KOPT-K1 (cell line): ENCODE measurements around the gene WDR36.

Experiments
- H3K27ac ChIP-seq: fragments of 200-600 bp; sonication (generic); 2 replicates; pipeline ENCODE4 v1.5.1; 2016; ENCODE audit warnings: antibody characterized with exemption, mild to moderate bottlenecking, low read depth, low read length; ENCODE audit not compliant: poor library complexity, severe bottlenecking
- H3K36me3 ChIP-seq: fragments of 200-600 bp; sonication (generic); 2 replicates; pipeline ENCODE4 v1.5.1; 2017; ENCODE audit warnings: antibody characterized with exemption, mild to moderate bottlenecking, low read length, moderate library complexity; ENCODE audit not compliant: insufficient read depth
- H3K9me3 ChIP-seq: fragments of 200-600 bp; sonication (generic); 2 replicates; pipeline ENCODE4 v1.5.1; 2017; ENCODE audit warnings: antibody characterized with exemption, low read length, mild to moderate bottlenecking; ENCODE audit not compliant: insufficient read depth, poor library complexity, severe bottlenecking

The WDR36 gene

DNA sequence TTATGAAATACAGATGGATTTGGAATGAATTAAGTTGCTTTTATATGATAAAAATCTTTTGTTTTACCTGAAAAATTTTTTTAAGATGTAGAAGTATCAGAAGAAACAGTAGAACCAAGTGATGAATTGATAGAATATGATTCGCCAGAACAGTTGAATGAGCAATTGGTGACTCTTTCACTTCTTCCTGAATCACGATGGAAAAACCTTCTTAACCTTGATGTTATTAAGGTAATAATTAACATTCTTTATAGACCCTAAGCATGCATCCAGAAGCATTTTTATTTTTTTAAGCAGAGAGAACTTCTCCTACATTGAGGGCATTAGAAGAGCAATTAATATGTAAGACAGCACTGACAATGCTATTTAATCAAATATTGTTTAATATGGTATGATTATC is 28.8 kb downstream of the WDR36 start:
- H3K27ac ChIP-seq, result no peak overlapping the region
- peaks cover 98% of the 10 kb centered on the region for H3K36me3 ChIP-seq
- H3K9me3 ChIP-seq, result no peaks in the 10 kb centered on the region

DNA sequence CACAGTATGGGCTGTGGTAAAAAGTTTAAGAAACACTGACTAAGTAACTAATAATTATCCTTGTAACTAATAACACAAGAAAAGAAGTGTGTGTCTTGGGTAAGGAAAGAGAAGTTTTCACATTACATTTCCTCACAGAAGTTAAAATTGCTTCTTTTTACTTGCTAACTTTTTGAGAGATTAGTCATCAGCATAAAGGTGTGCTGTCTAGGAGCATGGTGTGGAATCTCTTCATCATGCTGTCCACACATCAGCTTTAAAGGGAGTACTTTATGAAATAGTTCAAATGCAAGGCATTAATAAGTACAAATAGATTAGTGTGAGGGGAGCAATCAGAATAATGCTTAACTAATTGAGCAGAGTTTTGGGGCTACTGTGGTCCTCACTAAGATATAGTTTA is 29.8 kb downstream of the WDR36 start:
- Histone ChIP-seq H3K27ac (no peak overlapping the region), H3K9me3 (no peaks in the 10 kb centered on the region), H3K36me3 (peaks cover 98% of the 10 kb centered on the region)

GRCh38 chr5:111122398-111122797 is 30.2 kb downstream of the WDR36 start:
- peaks cover 98% of the 10 kb centered on the region for H3K36me3 ChIP-seq
- no peak overlapping the region for H3K27ac ChIP-seq
- no peaks in the 10 kb centered on the region for H3K9me3 ChIP-seq

DNA sequence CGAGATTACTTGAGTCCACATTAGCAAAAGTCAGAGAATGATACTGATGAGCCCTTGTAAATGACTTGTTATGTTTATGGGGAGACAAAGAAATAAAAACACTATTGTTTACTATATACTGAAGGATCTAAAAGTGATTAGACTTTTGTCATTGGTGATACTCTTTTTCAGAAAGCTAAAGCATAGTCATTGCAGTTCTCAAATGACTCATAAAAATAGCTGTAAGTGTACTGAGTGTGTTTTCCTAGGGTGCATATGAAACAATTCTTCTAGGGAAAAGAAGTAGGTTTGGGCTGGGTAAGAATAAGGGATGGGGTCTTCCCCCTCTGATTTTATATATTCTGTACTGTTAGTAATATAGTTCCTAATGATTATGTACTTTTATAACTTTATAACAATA is 32.6 kb downstream of the WDR36 start:
- Histone ChIP-seq H3K27ac (no peak overlapping the region), H3K36me3 (peaks cover 95% of the 10 kb centered on the region), H3K9me3 (no peaks in the 10 kb centered on the region)

DNA sequence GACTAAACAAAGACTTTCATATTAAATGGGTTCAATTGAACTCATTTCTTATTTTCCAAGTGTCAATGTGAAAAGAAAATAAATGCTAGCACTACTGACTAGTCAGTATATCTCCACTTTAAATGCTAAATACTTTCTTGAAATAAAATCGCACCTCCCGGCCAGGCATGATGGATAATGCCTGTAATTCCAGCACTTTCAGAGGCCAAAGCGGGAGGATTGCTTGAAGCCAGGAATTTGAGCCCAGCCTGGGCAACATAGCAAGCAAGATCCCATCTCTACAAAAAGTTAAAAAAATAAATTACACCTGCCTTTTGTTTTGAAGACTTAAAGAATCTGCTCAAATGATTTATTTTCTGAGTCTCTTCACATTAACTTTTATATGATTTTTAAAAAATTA is 34.7 kb downstream of the WDR36 start:
- no peak overlapping the region for H3K27ac ChIP-seq
- H3K9me3 ChIP-seq, result no peaks in the 10 kb centered on the region
- H3K36me3 ChIP-seq, result peaks cover 78% of the 10 kb centered on the region

DNA sequence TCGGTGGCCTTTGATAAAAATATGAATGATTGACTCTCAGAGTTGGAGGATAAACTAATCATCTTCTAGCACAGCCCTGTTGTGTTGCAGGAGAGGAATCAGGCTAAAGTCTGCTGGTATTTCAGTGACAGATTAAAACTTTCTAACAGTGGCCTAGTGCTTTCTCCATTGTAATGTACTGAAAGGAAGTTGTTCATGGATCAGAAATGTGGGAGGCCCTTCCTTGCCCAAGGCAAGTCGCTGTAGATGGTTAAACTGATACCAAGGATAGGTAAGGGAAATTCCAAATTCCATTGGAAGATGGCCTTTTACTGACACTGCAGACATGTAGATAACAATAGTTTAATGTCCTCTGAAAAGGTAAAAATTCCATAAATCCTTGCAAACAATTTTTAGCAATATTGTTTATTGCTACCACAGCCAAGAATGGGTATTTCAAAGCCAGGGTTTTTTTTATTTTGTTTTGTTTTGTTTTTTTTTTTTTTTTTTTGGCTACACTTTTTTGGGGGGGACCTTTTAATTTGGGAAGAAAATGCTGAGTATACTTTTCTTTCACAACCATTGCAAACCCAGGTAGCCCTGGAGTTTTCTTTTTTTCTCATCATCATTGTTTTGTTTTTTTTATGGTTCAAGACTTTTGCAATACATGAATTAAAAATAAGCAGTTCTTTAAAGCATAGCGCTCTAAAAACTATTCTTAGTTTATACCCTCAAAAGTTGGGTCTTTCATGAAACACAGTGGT is 35.5 kb downstream of the WDR36 start:
- H3K27ac ChIP-seq, result no peak overlapping the region
- peaks cover 71% of the 10 kb centered on the region for H3K36me3 ChIP-seq
- H3K9me3 ChIP-seq, result no peaks in the 10 kb centered on the region

DNA sequence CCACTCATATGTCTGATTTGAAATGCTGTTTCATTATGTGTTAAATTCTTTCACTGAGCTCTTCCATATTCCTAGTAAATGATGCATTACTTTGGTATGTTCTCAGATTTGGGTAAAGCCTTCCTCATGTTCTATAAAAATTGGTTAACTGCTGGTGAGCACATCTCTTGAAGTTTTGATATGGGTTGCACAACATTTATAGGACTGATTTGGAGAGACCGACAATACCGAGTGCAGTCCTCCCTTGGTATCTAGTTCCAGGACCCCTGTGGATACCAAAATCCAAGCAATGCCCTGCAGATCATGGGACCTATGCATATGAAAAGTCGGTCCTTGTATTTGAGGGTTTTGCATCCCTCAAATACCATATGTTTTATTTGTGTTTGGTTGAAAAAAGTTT is 37.8 kb downstream of the WDR36 start:
- no peaks in the 10 kb centered on the region for H3K9me3 ChIP-seq
- no peak overlapping the region for H3K27ac ChIP-seq
- peaks cover 48% of the 10 kb centered on the region for H3K36me3 ChIP-seq

DNA sequence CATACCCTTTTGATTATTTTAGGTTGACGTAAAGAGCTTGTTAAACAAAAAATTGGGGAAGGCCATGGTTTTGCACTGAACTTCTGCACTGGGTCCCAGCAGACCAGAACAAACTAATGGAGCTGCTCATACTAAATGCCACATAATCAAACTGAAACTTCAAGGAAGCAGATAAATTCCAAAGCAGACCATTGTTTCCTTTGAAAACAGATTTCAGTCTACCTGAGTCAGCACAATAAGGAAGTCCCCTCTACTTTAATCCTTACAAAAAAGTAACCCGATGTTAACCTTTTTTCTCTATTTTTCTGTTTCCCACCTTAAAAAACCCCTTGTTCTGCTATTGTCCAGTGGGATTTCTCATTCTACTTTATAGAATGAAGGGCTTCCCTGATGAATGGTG is 39.2 kb downstream of the WDR36 start:
- Histone ChIP-seq H3K27ac (no peak overlapping the region), H3K9me3 (no peaks in the 10 kb centered on the region)

GRCh38 chr5:111132076-111132475 is 39.9 kb downstream of the WDR36 start:
- Histone ChIP-seq H3K9me3 (no peaks in the 10 kb centered on the region), H3K27ac (no peak overlapping the region), H3K36me3 (peaks cover 28% of the 10 kb centered on the region)

More for the DNA sequence above, 39.2 kb downstream of the WDR36 start:
- H3K36me3 ChIP-seq, result peaks cover 35% of the 10 kb centered on the region

- peaks cover 20% of the 10 kb centered on the region for H3K36me3 ChIP-seq
- H3K9me3 ChIP-seq, result no peaks in the 10 kb centered on the region
- no peak overlapping the region for H3K27ac ChIP-seq
Measured at GRCh38 chr5:111132731-111133435, 40.7 kb downstream of the WDR36 start.

- Histone ChIP-seq H3K9me3 (no peaks in the 10 kb centered on the region), H3K36me3 (peaks cover 15% of the 10 kb centered on the region), H3K27ac (no peak overlapping the region)
Measured at GRCh38 chr5:111133436-111133751, 41.2 kb downstream of the WDR36 start.

DNA sequence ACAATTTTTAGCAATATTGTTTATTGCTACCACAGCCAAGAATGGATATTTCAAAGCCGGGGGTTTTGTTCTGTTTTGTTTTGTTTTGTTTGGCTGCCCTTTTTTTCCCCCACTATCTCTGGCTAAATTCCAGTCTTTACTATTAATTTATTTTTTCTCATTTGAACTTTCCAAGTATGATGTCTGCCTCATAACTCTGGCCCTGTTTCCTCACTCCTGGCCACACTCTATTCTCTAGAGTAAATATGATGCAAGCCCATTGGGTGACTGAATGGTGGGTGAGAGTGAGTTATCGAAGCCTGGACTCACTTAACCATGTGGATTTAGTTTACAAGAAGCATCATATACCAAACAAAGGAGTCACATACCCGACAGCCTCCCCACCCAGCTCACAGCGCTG is 41.9 kb downstream of the WDR36 start:
- Histone ChIP-seq H3K9me3 (no peaks in the 10 kb centered on the region), H3K27ac (no peak overlapping the region), H3K36me3 (peaks cover 9% of the 10 kb centered on the region)

DNA sequence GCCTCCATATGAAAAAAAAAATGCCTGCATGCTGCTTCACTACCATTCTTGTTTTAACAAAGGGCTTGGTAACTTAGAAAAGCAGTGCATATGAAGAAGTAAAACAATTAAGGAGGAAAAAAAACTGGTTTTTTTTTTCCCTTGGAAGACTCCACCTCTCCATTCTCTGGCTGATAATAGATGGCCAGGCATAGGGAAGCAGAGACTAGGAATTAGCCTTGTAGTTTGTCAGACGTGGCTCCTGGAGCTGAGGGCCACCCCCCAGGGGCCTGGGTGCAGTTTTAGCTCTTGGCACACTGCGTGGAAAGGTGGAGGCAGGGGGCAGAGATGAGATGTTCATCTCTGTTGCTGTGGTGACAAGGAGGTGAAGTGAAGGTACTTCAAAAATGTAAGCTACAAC is 42.7 kb downstream of the WDR36 start:
- no peaks in the 10 kb centered on the region for H3K9me3 ChIP-seq
- H3K36me3 ChIP-seq, result peaks cover 4% of the 10 kb centered on the region
- H3K27ac ChIP-seq, result no peak overlapping the region

- Histone ChIP-seq H3K27ac (no peak overlapping the region), H3K36me3 (no peaks in the 10 kb centered on the region), H3K9me3 (no peaks in the 10 kb centered on the region)
Measured at GRCh38 chr5:111135363-111135762, 43.2 kb downstream of the WDR36 start.

GRCh38 chr5:111135946-111136345 is 43.8 kb downstream of the WDR36 start:
- no peak overlapping the region for H3K27ac ChIP-seq
- H3K36me3 ChIP-seq, result no peaks in the 10 kb centered on the region
- no peaks in the 10 kb centered on the region for H3K9me3 ChIP-seq

DNA sequence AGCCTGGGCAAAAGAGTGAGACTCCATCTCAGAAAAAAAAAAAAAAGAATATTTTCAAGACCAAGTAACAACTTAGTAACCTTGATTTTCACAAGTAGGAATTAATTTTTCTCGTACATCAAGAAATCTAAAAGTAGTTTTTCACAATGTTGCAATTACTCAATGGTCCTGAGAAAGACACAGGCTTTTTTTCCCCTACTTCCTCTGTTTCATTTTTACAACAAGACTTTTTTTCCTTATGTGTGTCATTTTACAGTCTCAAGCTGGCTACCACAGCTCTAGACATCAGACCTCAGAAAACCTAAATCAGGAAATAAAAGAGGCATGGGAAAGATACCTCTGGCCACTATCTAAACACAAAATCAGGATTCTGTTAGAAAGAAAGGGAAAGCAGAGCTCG is 45.9 kb downstream of the WDR36 start:
- no peaks in the 10 kb centered on the region for H3K9me3 ChIP-seq
- no peak overlapping the region for H3K27ac ChIP-seq
- no peaks in the 10 kb centered on the region for H3K36me3 ChIP-seq
